Gastroesophageal sphincter (tissue), 4 donors: ENCODE measurements around the gene TOLLIP. TPM values are rescaled to one million over a fixed set of nuclear protein-coding genes. Genes with fewer than 3 reads are reported as not detected.
"Not testable (repeated sequence)": the region's sequence is repeated elsewhere in the genome, so short reads cannot be mapped to it uniquely, and the experiment has no call there.

ENCODE experiments used
- ATAC-seq: fragments of 150-250 bp; one replicate; pipeline ENCODE4 v1.9.1; 2016; ENCODE audit warnings: mild to moderate bottlenecking, moderate library complexity
- H3K27ac ChIP-seq, 4 donors: fragments of 200-600 bp; sonication (generic) in 3 of 4; 1 replicate in 3 of 4; 2 replicates in 1 of 4; pipeline ENCODE4 v1.5.1; 2016 to 2019
- H3K27me3 ChIP-seq: fragments of 200-600 bp; sonication (generic); one replicate; pipeline ENCODE4 v1.5.1; 2019
- H3K36me3 ChIP-seq, 2 donors: fragments of 200-600 bp; sonication (generic); one replicate each; pipeline ENCODE4 v1.5.1; 2019; ENCODE audit warnings: control low read depth in 1 of 2
- H3K4me1 ChIP-seq, 3 donors: fragments of 200-600 bp; sonication (generic); 1 replicate in 2 of 3; 2 replicates in 1 of 3; pipeline ENCODE4 v1.5.1; 2016 to 2019; ENCODE audit warnings: control low read depth in 2 of 3
- H3K4me3 ChIP-seq, 2 donors: fragments of 200-600 bp; sonication (generic); one replicate each; pipeline ENCODE4 v1.5.1; 2019; ENCODE audit warnings: mild to moderate bottlenecking in 1 of 2, moderate library complexity in 1 of 2
- H3K9me3 ChIP-seq, 3 donors: fragments of 200-600 bp; sonication (generic); one replicate each; pipeline ENCODE4 v1.5.1; 2017 to 2019; ENCODE audit warnings: control low read depth in 2 of 3
- EP300 ChIP-seq: sonication (generic); formaldehyde crosslinking; IDR thresholded peaks from one replicate; pipeline ENCODE4 v1.6.1; 2017; ENCODE audit warnings: antibody characterized with exemption, mild to moderate bottlenecking
- POLR2A ChIP-seq, 2 donors: fragments of 450-650 bp; IDR thresholded peaks; one replicate each; pipeline ENCODE4 v1.6.1; 2017; ENCODE audit warnings: antibody characterized with exemption in 2 of 2, mild to moderate bottlenecking in 2 of 2, moderate library complexity in 1 of 2
- POLR2AphosphoS5 ChIP-seq: sonication (generic); formaldehyde crosslinking; IDR thresholded peaks from one replicate; pipeline ENCODE4 v1.6.1; 2017; ENCODE audit warnings: antibody characterized with exemption
- WGBS, 2 donors: methylation state at CpG; one replicate each; pipeline ENCODE4 v1.1.5; 2018; ENCODE audit warnings: low coverage in 1 of 2; 5-methylcytosine and 5-hydroxymethylcytosine counted together
- total RNA-seq, 4 donors: library from RNA; depleted of rRNA; stranded (reverse); fragments of >200 nt; gene quantifications; one replicate each; pipeline ENCODE4 v1.1.0, GENCODE V29; 2016
- TF ChIP-seq, protein P1 (sequence below), 4 experiments: fragments of 200-600 bp in 2 of 4; fragments of 450-650 bp in 2 of 4; sonication (generic) in 1 of 4; IDR thresholded peaks; one replicate each; pipeline ENCODE4 v1.5.1; 2017 to 2019; ENCODE audit warnings: antibody characterized with exemption in 4 of 4, mild to moderate bottlenecking in 2 of 4, moderate library complexity in 2 of 4

TOLLIP gene
- total RNA-seq, 4 donors from 2014 or later, result 42.3 to 70.6 (median 49.1) TPM

DNA sequence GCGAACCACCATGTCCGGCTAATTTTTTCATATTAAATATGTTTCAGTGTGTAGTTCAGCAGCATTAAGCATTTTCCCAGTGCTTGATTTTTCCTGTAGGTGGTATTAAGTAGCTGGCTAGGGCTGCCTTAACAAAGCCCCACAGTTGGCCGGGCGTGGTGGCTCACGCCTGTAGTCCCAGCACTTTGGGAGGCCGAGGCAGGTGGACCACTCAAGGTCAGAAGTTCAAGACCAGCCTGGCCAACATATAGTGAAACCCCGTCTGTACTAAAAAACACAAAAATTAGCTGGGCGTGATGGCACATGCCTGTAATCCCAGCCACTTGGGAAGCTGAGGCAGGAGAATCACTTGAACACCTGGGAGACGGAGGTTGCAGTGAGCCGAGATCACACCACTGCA is 33.5 kb upstream of the TOLLIP start:
- TF ChIP-seq, protein P1, sequence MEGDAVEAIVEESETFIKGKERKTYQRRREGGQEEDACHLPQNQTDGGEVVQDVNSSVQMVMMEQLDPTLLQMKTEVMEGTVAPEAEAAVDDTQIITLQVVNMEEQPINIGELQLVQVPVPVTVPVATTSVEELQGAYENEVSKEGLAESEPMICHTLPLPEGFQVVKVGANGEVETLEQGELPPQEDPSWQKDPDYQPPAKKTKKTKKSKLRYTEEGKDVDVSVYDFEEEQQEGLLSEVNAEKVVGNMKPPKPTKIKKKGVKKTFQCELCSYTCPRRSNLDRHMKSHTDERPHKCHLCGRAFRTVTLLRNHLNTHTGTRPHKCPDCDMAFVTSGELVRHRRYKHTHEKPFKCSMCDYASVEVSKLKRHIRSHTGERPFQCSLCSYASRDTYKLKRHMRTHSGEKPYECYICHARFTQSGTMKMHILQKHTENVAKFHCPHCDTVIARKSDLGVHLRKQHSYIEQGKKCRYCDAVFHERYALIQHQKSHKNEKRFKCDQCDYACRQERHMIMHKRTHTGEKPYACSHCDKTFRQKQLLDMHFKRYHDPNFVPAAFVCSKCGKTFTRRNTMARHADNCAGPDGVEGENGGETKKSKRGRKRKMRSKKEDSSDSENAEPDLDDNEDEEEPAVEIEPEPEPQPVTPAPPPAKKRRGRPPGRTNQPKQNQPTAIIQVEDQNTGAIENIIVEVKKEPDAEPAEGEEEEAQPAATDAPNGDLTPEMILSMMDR (IDR thresholded peaks at IDR 0.05), result no peak
- H3K36me3 ChIP-seq, result no peaks in the 10 kb centered on the region
- H3K9me3 ChIP-seq, result no peaks in the 10 kb centered on the region
- no peak overlapping the region for H3K27ac ChIP-seq
- no peaks in the 10 kb centered on the region for H3K4me1 ChIP-seq
- H3K27me3 ChIP-seq, result no peaks in the 10 kb centered on the region
- ATAC-seq, result no peak
- H3K4me3 ChIP-seq, result no peak overlapping the region
- 91 to 100% methylated on average over 4 to 7 of the region's 10 CpGs for WGBS, 2 donors

DNA sequence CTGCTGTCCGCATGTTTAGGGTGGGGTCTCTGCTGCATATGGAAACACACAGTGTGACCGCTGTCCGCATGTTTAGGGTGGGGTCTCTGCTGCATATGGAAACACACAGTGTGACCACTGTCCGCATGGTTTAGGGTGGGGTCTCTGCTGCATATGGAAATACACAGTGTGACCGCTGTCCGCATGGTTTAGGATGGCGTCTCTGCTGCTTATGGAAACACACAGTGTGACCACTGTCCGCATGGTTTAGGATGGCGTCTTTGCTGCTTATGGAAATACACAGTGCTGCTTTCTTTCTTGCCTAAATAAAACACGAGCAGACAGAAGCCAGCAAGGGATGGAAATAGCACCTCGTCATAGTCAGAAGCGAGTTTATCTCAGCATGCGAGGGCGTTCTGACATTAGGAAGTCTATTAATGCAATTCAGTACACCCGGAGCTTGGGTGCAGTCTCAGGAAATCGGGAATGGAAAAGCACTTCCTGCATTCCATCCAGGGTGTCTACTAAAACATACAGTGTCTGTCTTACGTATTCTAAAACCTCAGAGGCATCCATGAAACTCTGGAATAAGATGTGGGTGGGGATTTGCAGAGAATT is 32.6 kb upstream of the TOLLIP start:
- TF ChIP-seq EP300 (no peak), POLR2A (IDR thresholded peaks at IDR 0.05) (no peak), POLR2AphosphoS5 (no peak)
- TF ChIP-seq, protein P1 (IDR thresholded peaks at IDR 0.05), result no peak
- Histone ChIP-seq H3K27ac (peak overlapping the region in 1 of 4 donors; percentile 47), H3K9me3 (no peaks in the 10 kb centered on the region), H3K4me1 (peaks cover 0 to 6% (median 0%) of the 10 kb centered on the region in 3 donors), H3K36me3 (no peaks in the 10 kb centered on the region), H3K4me3 (no peak overlapping the region), H3K27me3 (no peaks in the 10 kb centered on the region)
- no peak for ATAC-seq
- 31 to 47% methylated on average over 10 to 14 of the region's 17 CpGs for WGBS, 2 donors

DNA sequence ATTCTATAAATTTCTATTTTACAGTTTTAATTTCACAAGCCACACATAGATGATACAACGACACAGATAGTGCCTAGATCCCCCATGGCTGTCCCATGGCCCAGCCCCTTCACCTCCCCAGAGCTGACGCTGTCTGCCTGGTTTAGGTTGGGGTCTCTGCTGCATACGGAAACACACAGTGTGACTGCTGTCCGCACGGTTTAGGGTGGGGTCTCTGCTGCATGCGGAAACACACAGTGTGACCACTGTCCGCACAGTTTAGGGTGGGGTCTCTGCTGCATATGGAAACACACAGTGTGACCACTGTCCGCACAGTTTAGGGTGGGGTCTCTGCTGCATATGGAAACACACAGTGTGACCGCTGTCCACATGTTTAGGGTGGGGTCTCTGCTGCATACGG is 31.8 kb upstream of the TOLLIP start:
- H3K27ac ChIP-seq, ATAC-seq, H3K9me3 ChIP-seq, H3K4me3 ChIP-seq, H3K27me3 ChIP-seq, H3K36me3 ChIP-seq: not testable (repeated sequence)
- WGBS, 2 donors, result 54 to 77% methylated on average over 3 to 8 of the region's 10 CpGs
- peaks cover 0 to 12% (median 0%) of the 10 kb centered on the region in 3 donors for H3K4me1 ChIP-seq

DNA sequence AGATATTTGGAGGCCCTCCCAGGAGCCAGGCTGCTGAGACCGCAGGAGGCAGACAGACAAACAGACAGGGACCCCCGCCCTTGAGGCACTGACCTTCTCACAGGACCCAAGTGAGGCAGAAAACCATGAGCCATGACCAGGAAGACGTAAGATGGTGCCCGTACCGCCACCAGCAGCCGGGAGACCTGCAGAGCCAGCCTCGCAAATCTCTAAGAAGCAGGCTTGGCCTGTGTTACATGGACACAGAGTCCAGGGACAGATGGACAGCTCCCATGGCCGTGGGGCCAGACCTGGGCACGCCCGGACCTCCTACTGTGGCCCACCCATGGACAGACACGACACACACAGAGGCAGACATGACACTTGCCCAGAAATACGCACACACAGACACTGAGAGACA is 30.7 kb upstream of the TOLLIP start:
- H3K4me1 ChIP-seq, result peaks cover 6 to 23% (median 6%) of the 10 kb centered on the region in 3 donors
- no peak overlapping the region for H3K4me3 ChIP-seq
- no peaks in the 10 kb centered on the region for H3K27me3 ChIP-seq
- WGBS, 2 donors, result 80% methylated on average over 1 of the region's 12 CpGs; no CpG with 5 or more reads in 1 of the 2 donors
- no peaks in the 10 kb centered on the region for H3K36me3 ChIP-seq
- H3K9me3 ChIP-seq, result no peaks in the 10 kb centered on the region
- no peak for TF ChIP-seq POLR2AphosphoS5
- no peak overlapping the region for H3K27ac ChIP-seq
- no peak for ATAC-seq

DNA sequence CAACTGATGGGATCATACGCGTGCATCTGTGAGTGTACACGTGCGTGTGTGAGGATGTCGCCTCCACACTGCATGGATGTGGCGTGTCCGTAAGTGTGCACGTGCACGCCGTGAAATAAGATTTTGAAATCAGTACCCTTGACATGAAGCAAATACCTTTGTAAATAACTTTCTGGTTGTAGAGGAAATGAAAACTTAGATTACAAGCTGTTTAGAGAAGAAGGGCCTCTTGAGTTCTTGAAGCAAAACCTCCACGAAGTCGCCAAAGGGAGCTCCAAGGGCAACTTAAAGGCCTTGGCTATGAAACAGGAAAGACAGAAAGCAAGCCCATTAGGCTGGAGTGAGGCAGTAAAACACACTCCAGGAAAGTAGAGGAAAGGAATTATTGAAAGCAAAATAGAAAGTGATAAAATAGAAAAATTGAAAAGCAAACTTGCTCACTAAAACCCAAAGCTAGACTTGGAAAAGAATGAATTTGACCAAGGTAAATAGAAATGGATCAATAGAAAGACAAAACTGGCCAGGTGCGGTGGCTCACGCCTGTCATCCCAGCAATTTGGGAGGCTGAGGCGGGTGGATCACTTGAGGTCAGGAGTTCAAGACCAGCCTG is 29.7 kb upstream of the TOLLIP start:
- Histone ChIP-seq H3K4me1 (peaks cover 6 to 26% (median 6%) of the 10 kb centered on the region in 3 donors), H3K27me3 (no peaks in the 10 kb centered on the region), H3K4me3 (no peak overlapping the region), H3K9me3 (no peaks in the 10 kb centered on the region), H3K27ac (no peak overlapping the region), H3K36me3 (no peaks in the 10 kb centered on the region)
- TF ChIP-seq POLR2AphosphoS5 (no peak), EP300 (no peak), POLR2A (IDR thresholded peaks at IDR 0.05) (no peak)
- TF ChIP-seq, protein P1 (IDR thresholded peaks at IDR 0.05), result no peak
- ATAC-seq, result no peak
- WGBS, 2 donors, result 57 to 69% methylated on average over 7 to 15 of the region's 15 CpGs
